ENCODE measurements around the gene APOF.
"Not testable (repeated sequence)": the region's sequence is repeated elsewhere in the genome, so short reads cannot be mapped to it uniquely, and the experiment has no call there.

APOF gene

GRCh38 chr12:56362130-56363059 is at the start of gene APOF:
TSS of gene APOF (minus strand) at chr12:56362857. CDS start at chr12:56362745, 112 bp downstream.
- DNase-seq: no peak

GRCh38 chr12:56411781-56412639 is 49.4 kb upstream of the APOF start:
- DNase-seq: no peak

GRCh38 chr12:56410768-56411167 is 48.1 kb upstream of the APOF start:
- no peak for DNase-seq

- DNase-seq: no peak
These were observed 46.3 kb upstream of the APOF start for GRCh38 chr12:56408799-56409417.

- not testable (repeated sequence) for DNase-seq
These were observed 41.6 kb upstream of the APOF start for GRCh38 chr12:56404227-56404626.

GRCh38 chr12:56401612-56402011 is 39.0 kb upstream of the APOF start:
- not testable (repeated sequence) for DNase-seq

- DNase-seq: not testable (repeated sequence)
These were observed 38.5 kb upstream of the APOF start for GRCh38 chr12:56401125-56401524.

- not testable (repeated sequence) for DNase-seq
These were observed 36.8 kb upstream of the APOF start for GRCh38 chr12:56399466-56399865.

- no peak for DNase-seq
These were observed 35.7 kb upstream of the APOF start for GRCh38 chr12:56398324-56398723.

- no peak for DNase-seq
These were observed 29.7 kb upstream of the APOF start for GRCh38 chr12:56392331-56392730.

GRCh38 chr12:56391721-56392120 is 29.1 kb upstream of the APOF start:
- no peak for DNase-seq

GRCh38 chr12:56389412-56389811 is 26.8 kb upstream of the APOF start:
- no peak for DNase-seq

- no peak for DNase-seq
These were observed 24.6 kb upstream of the APOF start for GRCh38 chr12:56387152-56387736.

GRCh38 chr12:56385873-56386272 is 23.2 kb upstream of the APOF start:
- DNase-seq: no peak

GRCh38 chr12:56382611-56383010 is 20.0 kb upstream of the APOF start:
- DNase-seq: no peak

GRCh38 chr12:56377989-56378316 is 15.3 kb upstream of the APOF start:
- DNase-seq: no peak

- DNase-seq: no peak
These were observed 14.8 kb upstream of the APOF start for GRCh38 chr12:56377310-56377988.

GRCh38 chr12:56375598-56376434 is 13.2 kb upstream of the APOF start:
- DNase-seq: no peak

GRCh38 chr12:56374726-56375597 is 12.3 kb upstream of the APOF start:
- DNase-seq: no peak
